PC-3 (cell line): Measurements from ENCODE around the gene ARHGAP25. TPM values are rescaled to one million over a fixed set of nuclear protein-coding genes. Genes with fewer than 3 reads are reported as not detected.
A peak's percentile ranks its signal among the peaks of the same experiment; 100 is the strongest.

Experiments used
- ATAC-seq: fragments of 200-7000 bp; cut with Tn5 transposase; 2 replicates; pipeline ENCODE4 v1.9.1; 2020; ENCODE audit warnings: mild to moderate bottlenecking, moderate library complexity
- BruUV-seq: library from RNA; stranded (reverse); fragments of 400-500 nt; replicated peaks from 2 replicates; lab custom pipeline; 2021; lab: Mats Ljungman, UMichigan
- CTCF ChIA-PET: fragments of 300-600 bp; sonication (Branson Sonifier 250); formaldehyde crosslinking; loops from one replicate; lab custom pipeline; 2022; ENCODE audit warnings: antibody characterized with exemption; lab: Charles Lee
- POLR2A ChIA-PET: fragments of 300-600 bp; sonication (Branson Sonifier 250); formaldehyde crosslinking; loops from one replicate; lab custom pipeline; 2022; ENCODE audit warnings: antibody characterized with exemption; ENCODE audit not compliant: unreplicated experiment; lab: Charles Lee
- DNase-seq: peaks from one replicate; pipeline ENCODE4 v3.0.0-alpha.2; 2015
- H2AFZ ChIP-seq: fragments of 300-600 bp; sonication (generic); 2 replicates; pipeline ENCODE4 v1.6.0; 2016; ENCODE audit warnings: antibody characterized with exemption, low read length
- H3F3A ChIP-seq: fragments of 300-600 bp; sonication (generic); one replicate; pipeline ENCODE4 v1.6.0; 2017; ENCODE audit warnings: antibody characterized with exemption, low read length, control low read depth, mild to moderate bottlenecking; ENCODE audit not compliant: unreplicated experiment
- H3K27ac ChIP-seq: fragments of 300-600 bp; sonication (generic); 2 replicates; pipeline ENCODE4 v1.5.1; 2016; ENCODE audit warnings: mild to moderate bottlenecking, low read length
- H3K27me3 ChIP-seq: fragments of 300-600 bp; sonication (generic); 2 replicates; pipeline ENCODE4 v1.6.1; 2016; ENCODE audit warnings: low read length, mixed read lengths
- H3K36me3 ChIP-seq: fragments of 300-600 bp; sonication (generic); 2 replicates; pipeline ENCODE4 v1.6.1; 2016; ENCODE audit warnings: low read depth, mixed run types, low read length, mixed read lengths
- H3K4me1 ChIP-seq: fragments of 300-600 bp; sonication (generic); 2 replicates; pipeline ENCODE4 v1.5.1; 2016; ENCODE audit warnings: low read length; ENCODE audit not compliant: insufficient read depth
- H3K4me2 ChIP-seq: fragments of 300-600 bp; sonication (generic); 2 replicates; pipeline ENCODE4 v1.6.0; 2016; ENCODE audit warnings: low read length
- H3K4me3 ChIP-seq: fragments of 300-600 bp; sonication (generic); 2 replicates; pipeline ENCODE4 v1.5.1; 2016; ENCODE audit warnings: mild to moderate bottlenecking, low read length, mixed read lengths
- H3K79me2 ChIP-seq: fragments of 300-600 bp; sonication (generic); 2 replicates; pipeline ENCODE4 v1.6.1; 2017; ENCODE audit warnings: low read length, mixed read lengths
- H3K9ac ChIP-seq: fragments of 300-600 bp; sonication (generic); 2 replicates; pipeline ENCODE4 v1.6.0; 2016; ENCODE audit warnings: mild to moderate bottlenecking, low read length
- H3K9me2 ChIP-seq: fragments of 300-600 bp; sonication (generic); replicated peaks from 2 replicates; pipeline ENCODE4 v1.6.1; 2016; ENCODE audit warnings: mixed run types, low read length, mixed read lengths
- H3K9me3 ChIP-seq: fragments of 300-600 bp; sonication (generic); 2 replicates; pipeline ENCODE4 v1.6.1; 2016; ENCODE audit warnings: low read length, mixed read lengths
- H4K20me1 ChIP-seq: fragments of 300-600 bp; sonication (generic); 2 replicates; pipeline ENCODE4 v1.6.1; 2016; ENCODE audit warnings: low read length, mixed read lengths
- EZH2 ChIP-seq: fragments of 300-600 bp; sonication (generic); IDR thresholded peaks from one replicate; pipeline ENCODE4 v1.6.1; 2017; ENCODE audit warnings: antibody characterized with exemption, mild to moderate bottlenecking, low read length; ENCODE audit not compliant: unreplicated experiment
- EZH2phosphoT487 ChIP-seq: fragments of 300-600 bp; sonication (generic); IDR thresholded peaks from 2 replicates; pipeline ENCODE4 v1.6.1; 2018; ENCODE audit warnings: mild to moderate bottlenecking, antibody characterized with exemption, low read length, borderline replicate concordance
- intact Hi-C: fragments of 100-400 bp; cut with micrococcal nuclease; formaldehyde crosslinking; loops from 2 replicates; pipeline ENCODE4 v1.9.0; 2023
- total RNA-seq: library from RNA; depleted of rRNA; stranded (reverse); fragments of >200 nt; gene quantifications from 2 replicates; pipeline ENCODE4 v1.2.3, GENCODE V29; 2014
- TF ChIP-seq, protein P1 (sequence below): fragments of 300-600 bp; sonication (generic); conservative IDR thresholded peaks from 2 replicates; pipeline ENCODE4 v1.5.1; 2017; ENCODE audit warnings: antibody characterized with exemption, low read depth, mild to moderate bottlenecking, low read length

ARHGAP25 gene
- total RNA-seq, 1 experiment from 2014 or later = not detected

DNA sequence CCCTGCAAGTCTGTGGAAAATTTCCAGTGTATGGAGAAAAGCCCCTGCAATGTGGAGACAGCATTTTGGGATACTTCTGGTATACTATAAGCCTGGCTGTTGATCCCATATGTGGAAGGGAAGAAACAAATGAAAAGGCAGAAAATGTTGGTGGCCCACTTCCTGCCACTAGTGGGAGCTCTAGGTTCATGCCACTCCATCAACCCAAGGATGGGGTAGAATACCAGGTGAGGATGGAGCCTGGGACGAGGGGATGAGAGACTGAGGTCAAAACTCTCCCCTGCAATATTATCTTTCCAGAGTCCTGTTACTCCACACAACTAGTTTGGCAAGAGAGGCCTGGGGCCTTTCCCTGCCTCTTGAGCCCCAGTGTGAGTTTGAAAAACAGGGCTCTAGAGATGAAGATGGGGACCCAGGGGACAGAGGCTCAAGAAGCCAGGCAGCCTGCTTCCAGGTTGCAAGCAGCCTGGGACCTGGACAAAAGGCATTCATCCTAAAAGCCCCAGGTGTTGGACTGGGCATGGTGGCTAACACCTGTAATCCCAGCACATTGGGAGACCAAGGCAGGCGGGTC, 104.7 kb downstream of the ARHGAP25 start:
- intact Hi-C loops = loop anchor here (5.0 kb wide), 3 partner anchors 87 to 338 kb away; no protein-coding TSS in a partner anchor

DNA sequence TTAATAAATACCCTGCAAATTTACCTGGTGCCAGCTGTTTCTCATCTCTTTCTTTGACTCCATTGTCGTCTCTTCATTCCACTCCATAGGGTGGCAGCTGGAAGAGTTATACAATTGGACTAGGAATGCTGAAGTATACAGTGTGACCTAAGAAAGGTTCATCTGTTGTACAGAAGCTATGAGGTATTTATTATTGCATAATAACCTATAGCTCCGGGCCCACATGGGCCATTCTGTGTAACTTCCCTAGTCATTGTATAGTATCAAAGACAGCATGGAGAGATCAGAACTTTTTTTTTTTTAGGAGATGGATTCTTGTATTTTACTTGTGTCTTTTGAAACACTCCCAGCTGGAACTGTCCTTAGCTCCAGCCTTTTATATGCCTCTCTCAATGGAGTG, 110.4 kb downstream of the ARHGAP25 start:
- TF ChIP-seq, protein P1, sequence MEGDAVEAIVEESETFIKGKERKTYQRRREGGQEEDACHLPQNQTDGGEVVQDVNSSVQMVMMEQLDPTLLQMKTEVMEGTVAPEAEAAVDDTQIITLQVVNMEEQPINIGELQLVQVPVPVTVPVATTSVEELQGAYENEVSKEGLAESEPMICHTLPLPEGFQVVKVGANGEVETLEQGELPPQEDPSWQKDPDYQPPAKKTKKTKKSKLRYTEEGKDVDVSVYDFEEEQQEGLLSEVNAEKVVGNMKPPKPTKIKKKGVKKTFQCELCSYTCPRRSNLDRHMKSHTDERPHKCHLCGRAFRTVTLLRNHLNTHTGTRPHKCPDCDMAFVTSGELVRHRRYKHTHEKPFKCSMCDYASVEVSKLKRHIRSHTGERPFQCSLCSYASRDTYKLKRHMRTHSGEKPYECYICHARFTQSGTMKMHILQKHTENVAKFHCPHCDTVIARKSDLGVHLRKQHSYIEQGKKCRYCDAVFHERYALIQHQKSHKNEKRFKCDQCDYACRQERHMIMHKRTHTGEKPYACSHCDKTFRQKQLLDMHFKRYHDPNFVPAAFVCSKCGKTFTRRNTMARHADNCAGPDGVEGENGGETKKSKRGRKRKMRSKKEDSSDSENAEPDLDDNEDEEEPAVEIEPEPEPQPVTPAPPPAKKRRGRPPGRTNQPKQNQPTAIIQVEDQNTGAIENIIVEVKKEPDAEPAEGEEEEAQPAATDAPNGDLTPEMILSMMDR = no peak
- no peak for TF ChIP-seq EZH2phosphoT487
- TF ChIP-seq EZH2 = no peak
- no TSS peak for BruUV-seq
- ATAC-seq (no peak), DNase-seq (no peak)
- no peak overlapping the region for H3K9ac ChIP-seq
- no peaks in the 10 kb centered on the region for H3F3A ChIP-seq
- CTCF ChIA-PET = no interaction called here
- H3K36me3 ChIP-seq = no peaks in the 10 kb centered on the region
- H3K9me3 ChIP-seq = no peaks in the 10 kb centered on the region
- H3K4me1 ChIP-seq = no peaks in the 10 kb centered on the region
- no peak overlapping the region for H3K4me2 ChIP-seq
- peaks cover 42% of the 10 kb centered on the region for H3K27me3 ChIP-seq
- H3K4me3 ChIP-seq = no peak overlapping the region
- H3K27ac ChIP-seq = no peak overlapping the region
- intact Hi-C loops = no loop called here
- H4K20me1 ChIP-seq = no peaks in the 10 kb centered on the region
- no peak overlapping the region for H2AFZ ChIP-seq
- H3K9me2 ChIP-seq = no peaks in the 10 kb centered on the region
- POLR2A ChIA-PET = no interaction called here
- H3K79me2 ChIP-seq = no peaks in the 10 kb centered on the region

More for the DNA sequence above, 104.7 kb downstream of the ARHGAP25 start:
- Histone ChIP-seq H3K79me2 (no peaks in the 10 kb centered on the region), H3K9me2 (no peaks in the 10 kb centered on the region), H3K4me1 (no peaks in the 10 kb centered on the region), H3K36me3 (no peaks in the 10 kb centered on the region), H3K4me2 (no peak overlapping the region), H3K27me3 (peaks cover 18% of the 10 kb centered on the region), H4K20me1 (no peaks in the 10 kb centered on the region), H3F3A (no peaks in the 10 kb centered on the region), H3K27ac (no peak overlapping the region), H2AFZ (no peak overlapping the region), H3K9me3 (no peaks in the 10 kb centered on the region), H3K9ac (no peak overlapping the region), H3K4me3 (no peak overlapping the region)
- no peak for ATAC-seq
- CTCF ChIA-PET = interaction anchor here (0.5 to 1.5 kb wide), 3 partner anchors 9 to 88 kb away, joined by 3 to 5 read pairs (median 4); no protein-coding TSS in a partner anchor
- no TSS peak for BruUV-seq
- DNase-seq = peak; percentile 58
- POLR2A ChIA-PET = no interaction called here
- TF ChIP-seq, protein P1 = peak; percentile 80
- no peak for TF ChIP-seq EZH2phosphoT487

DNA sequence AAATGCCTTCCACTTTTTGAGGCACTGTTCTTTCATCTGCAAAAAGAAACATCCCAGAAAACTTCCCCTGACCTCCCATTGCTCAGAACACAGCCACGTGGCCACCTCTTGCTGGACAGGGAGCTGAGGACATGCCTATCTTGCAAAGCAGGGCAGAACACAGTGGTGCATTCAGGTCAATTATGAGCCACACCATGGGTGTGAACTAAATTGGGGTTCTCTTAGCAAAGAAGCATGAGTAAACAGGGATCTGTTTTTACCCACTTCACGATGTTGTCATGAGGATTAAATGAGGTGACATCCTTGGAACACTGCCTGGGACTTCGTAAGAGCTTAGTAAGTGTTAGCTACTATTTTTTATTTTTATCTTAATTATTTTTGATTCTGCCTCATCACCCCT, 111.5 kb downstream of the ARHGAP25 start:
- no peak overlapping the region for H3K27ac ChIP-seq
- ATAC-seq (no peak), DNase-seq (no peak)
- H3K9me3 ChIP-seq = no peaks in the 10 kb centered on the region
- peaks cover 42% of the 10 kb centered on the region for H3K27me3 ChIP-seq
- ChIA-PET POLR2A (no interaction called here), CTCF (no interaction called here)
- H3K36me3 ChIP-seq = no peaks in the 10 kb centered on the region
- no peaks in the 10 kb centered on the region for H3K79me2 ChIP-seq
- no peaks in the 10 kb centered on the region for H3F3A ChIP-seq
- no peak for TF ChIP-seq EZH2phosphoT487
- TF ChIP-seq, protein P1 = no peak
- TF ChIP-seq EZH2 = no peak
- no peaks in the 10 kb centered on the region for H3K9me2 ChIP-seq
- no peak overlapping the region for H3K4me3 ChIP-seq
- BruUV-seq = no TSS peak
- no peak overlapping the region for H2AFZ ChIP-seq
- no peaks in the 10 kb centered on the region for H3K4me1 ChIP-seq
- H4K20me1 ChIP-seq = no peaks in the 10 kb centered on the region
- intact Hi-C loops = no loop called here
- H3K9ac ChIP-seq = no peak overlapping the region
- no peak overlapping the region for H3K4me2 ChIP-seq
